Gastrocnemius medialis (tissue), 4 donors: ENCODE data around the gene DNMT1.

ENCODE experiments used
- POLR2A ChIP-seq, 2 donors: fragments of 450-650 bp; IDR thresholded peaks; one replicate each; pipeline ENCODE4 v1.6.1; 2017; ENCODE audit warnings: antibody characterized with exemption in 2 of 2, mild to moderate bottlenecking in 2 of 2, moderate library complexity in 2 of 2
- TF ChIP-seq, protein P1 (sequence below), 5 experiments: fragments of 450-650 bp in 3 of 5; fragments of 200-600 bp in 2 of 5; sonication (generic) in 2 of 5; IDR thresholded peaks in 4 of 5; conservative IDR thresholded peaks in 1 of 5; 1 replicate in 4 of 5; 2 replicates in 1 of 5; pipeline ENCODE4 v1.5.1; 2016 to 2019; ENCODE audit warnings: antibody characterized with exemption in 5 of 5, mild to moderate bottlenecking in 3 of 5, moderate library complexity in 3 of 5

DNA sequence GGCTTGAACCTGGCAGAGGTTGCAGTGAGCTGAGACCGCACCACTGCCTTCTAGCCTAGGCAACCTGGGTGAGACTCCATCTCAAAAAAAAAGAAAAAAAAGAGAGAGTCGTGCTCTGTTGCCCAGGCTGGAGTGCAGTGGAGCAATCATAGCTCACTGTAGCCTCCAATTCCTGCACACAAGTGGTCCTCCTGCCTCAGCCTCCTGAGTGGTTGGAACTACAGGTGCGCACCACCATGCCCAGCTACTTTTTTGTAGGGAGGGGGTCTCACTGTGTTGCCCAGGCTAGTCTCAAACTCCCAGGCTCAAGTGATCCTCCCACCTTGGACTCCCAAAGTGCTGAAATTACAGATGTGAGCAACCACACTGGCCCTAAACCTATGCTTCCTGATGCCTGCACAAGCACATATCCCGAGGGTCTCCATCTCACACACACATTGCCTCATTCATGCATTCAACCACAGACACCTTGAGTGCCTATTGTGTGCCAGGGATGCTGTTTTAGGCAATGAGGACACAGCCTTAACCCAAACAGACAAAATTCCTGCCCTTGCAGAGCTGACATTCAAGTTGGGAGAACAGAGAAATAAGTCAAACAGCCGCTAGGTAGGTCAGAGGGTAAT is 94.5 kb downstream of the DNMT1 start:
- TF ChIP-seq, protein P1, sequence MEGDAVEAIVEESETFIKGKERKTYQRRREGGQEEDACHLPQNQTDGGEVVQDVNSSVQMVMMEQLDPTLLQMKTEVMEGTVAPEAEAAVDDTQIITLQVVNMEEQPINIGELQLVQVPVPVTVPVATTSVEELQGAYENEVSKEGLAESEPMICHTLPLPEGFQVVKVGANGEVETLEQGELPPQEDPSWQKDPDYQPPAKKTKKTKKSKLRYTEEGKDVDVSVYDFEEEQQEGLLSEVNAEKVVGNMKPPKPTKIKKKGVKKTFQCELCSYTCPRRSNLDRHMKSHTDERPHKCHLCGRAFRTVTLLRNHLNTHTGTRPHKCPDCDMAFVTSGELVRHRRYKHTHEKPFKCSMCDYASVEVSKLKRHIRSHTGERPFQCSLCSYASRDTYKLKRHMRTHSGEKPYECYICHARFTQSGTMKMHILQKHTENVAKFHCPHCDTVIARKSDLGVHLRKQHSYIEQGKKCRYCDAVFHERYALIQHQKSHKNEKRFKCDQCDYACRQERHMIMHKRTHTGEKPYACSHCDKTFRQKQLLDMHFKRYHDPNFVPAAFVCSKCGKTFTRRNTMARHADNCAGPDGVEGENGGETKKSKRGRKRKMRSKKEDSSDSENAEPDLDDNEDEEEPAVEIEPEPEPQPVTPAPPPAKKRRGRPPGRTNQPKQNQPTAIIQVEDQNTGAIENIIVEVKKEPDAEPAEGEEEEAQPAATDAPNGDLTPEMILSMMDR (IDR thresholded peaks at IDR 0.05 in 4 of 5, conservative IDR thresholded peaks at IDR 0.05 in 1 of 5), result no peak
- no peak for TF ChIP-seq POLR2A (IDR thresholded peaks at IDR 0.05)
